ENCODE results near the gene OSBPL6.
"Not testable (repeated sequence)": the region's sequence is repeated elsewhere in the genome, so short reads cannot be mapped to it uniquely, and the experiment has no call there.

Gene OSBPL6

DNA sequence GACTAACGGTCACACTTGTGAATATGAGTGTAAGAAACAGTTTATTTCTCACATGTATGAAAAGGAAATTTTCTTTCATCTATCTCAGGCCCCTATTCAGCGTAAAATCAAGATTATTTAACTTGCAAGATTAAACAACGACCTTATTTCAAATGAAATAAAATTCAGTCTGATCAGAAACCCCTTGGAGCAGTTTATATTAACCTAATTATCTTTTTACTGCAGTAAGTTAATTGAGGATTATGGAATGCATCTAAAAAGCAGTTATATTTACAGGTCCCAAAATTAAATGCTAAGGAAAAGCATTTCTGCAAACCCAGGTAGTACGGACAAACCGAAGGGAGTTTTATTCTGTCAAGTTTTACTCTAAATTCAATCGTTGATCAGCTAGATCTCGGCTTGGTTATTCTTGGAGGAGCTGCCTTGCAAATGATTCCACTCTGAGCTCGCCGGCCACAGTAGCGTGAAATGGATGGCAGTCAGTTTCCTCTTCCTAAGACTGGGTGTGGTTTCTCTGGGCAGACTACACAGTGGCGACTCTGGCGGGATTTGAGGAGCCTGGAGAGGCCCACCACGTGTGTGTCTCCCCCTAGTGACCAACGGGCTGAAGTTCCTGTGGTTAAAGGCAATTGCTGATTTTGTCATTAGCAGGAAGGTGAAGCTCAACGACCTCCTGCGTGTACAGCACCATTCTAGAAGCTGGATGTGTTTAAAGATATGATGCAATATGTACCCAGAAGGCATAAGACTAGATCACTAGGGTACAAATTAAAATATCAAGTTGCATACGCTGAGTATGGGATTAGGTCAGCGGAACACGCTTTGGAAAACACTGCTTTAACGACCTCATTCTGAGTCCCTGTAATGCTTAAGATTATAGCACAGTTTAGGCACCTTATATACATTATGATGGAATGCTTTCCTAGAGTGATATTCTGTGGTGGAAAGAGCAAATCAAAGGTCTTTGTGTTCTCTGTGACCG lies 220.2 kb downstream of the OSBPL6 start:
- peak; percentile 95 for TF ChIP-seq CTCF (IDR thresholded peaks at IDR 0.05; ENCODE audit: low read depth, low read length)

GRCh38 chr2:178415979-178416378 lies 221.7 kb downstream of the OSBPL6 start:
- no peak for TF ChIP-seq CTCF (IDR thresholded peaks at IDR 0.05; ENCODE audit: low read depth, low read length)
- DNase-seq (ENCODE audit: extremely low read depth, low read depth): no peak

More for the DNA sequence above, 220.2 kb downstream of the OSBPL6 start:
- DNase-seq (ENCODE audit: extremely low read depth, low read depth): peak; percentile 92

- DNase-seq (ENCODE audit: extremely low read depth, low read depth): no peak
- no peak for TF ChIP-seq CTCF (IDR thresholded peaks at IDR 0.05; ENCODE audit: low read depth, low read length)
These were observed 223.6 kb downstream of the OSBPL6 start for GRCh38 chr2:178417916-178418315.

GRCh38 chr2:178418426-178418825 lies 224.1 kb downstream of the OSBPL6 start:
- no peak for TF ChIP-seq CTCF (IDR thresholded peaks at IDR 0.05; ENCODE audit: low read depth, low read length)

DNA sequence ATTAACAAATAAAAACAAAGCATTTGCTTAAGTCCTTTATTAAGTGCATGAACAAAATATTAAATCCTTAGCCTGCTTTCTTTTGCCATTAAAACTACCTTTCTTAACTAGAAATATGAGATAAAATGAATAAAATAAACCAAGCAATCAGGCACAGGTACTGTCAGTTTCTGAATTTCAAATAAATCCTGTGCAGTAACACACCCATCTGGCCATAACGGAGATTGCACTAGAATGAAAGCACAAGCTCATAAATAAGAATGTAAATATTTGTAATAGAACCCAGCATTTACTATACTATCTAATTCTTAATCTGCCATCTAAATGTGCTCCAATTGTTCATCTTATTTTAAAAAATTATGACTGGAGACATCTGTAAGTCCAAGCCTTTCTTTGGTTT lies 224.8 kb downstream of the OSBPL6 start:
- TF ChIP-seq CTCF (IDR thresholded peaks at IDR 0.05; ENCODE audit: low read depth, low read length): peak; percentile 33
- DNase-seq (ENCODE audit: extremely low read depth, low read depth): no peak

More at GRCh38 chr2:178418426-178418825, 224.1 kb downstream of the OSBPL6 start:
- no peak for DNase-seq (ENCODE audit: extremely low read depth, low read depth)

GRCh38 chr2:178420463-178420999 lies 226.2 kb downstream of the OSBPL6 start:
- no peak for TF ChIP-seq CTCF (IDR thresholded peaks at IDR 0.05; ENCODE audit: low read depth, low read length)
- DNase-seq (ENCODE audit: extremely low read depth, low read depth): no peak

GRCh38 chr2:178422097-178422496 lies 227.8 kb downstream of the OSBPL6 start:
- DNase-seq (ENCODE audit: extremely low read depth, low read depth): no peak
- no peak for TF ChIP-seq CTCF (IDR thresholded peaks at IDR 0.05; ENCODE audit: low read depth, low read length)

DNA sequence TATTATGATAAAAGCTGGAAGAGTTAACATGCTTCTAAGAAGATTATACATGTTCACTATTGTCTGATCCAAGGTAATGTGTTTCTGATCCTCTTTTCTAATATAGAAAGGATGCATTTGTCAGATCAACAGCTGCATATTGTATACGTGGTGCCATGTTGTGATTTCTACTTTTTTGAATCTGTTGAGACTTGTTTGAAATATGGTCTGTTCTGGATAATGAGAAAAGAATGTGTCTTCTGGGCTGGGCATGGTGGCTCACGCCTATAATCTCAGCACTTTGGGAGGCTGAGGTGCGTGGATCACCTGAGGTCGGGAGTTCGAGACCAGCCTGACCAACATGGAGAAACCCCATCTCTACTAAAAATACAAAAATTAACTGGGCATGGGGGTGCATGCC lies 229.4 kb downstream of the OSBPL6 start:
- not testable (repeated sequence) for DNase-seq (ENCODE audit: extremely low read depth, low read depth)

All from AG09319 (cell line).